Embryonic facial prominence (tissue), 1 donor: ENCODE data around the gene PRKAR1B.
"Not testable (repeated sequence)": the region's sequence is repeated elsewhere in the genome, so short reads cannot be mapped to it uniquely, and the experiment has no call there.

Experiments used
- DNase-seq: peaks from one replicate; pipeline ENCODE4 v3.0.0-alpha.2; 2016; ENCODE audit errors: extremely low spot score

The PRKAR1B gene

GRCh38 chr7:668139-668931 is 58.7 kb downstream of the PRKAR1B start:
- peak; percentile 32 for DNase-seq

- no peak for DNase-seq
Measured at GRCh38 chr7:666454-667292, 60.4 kb downstream of the PRKAR1B start.

DNA sequence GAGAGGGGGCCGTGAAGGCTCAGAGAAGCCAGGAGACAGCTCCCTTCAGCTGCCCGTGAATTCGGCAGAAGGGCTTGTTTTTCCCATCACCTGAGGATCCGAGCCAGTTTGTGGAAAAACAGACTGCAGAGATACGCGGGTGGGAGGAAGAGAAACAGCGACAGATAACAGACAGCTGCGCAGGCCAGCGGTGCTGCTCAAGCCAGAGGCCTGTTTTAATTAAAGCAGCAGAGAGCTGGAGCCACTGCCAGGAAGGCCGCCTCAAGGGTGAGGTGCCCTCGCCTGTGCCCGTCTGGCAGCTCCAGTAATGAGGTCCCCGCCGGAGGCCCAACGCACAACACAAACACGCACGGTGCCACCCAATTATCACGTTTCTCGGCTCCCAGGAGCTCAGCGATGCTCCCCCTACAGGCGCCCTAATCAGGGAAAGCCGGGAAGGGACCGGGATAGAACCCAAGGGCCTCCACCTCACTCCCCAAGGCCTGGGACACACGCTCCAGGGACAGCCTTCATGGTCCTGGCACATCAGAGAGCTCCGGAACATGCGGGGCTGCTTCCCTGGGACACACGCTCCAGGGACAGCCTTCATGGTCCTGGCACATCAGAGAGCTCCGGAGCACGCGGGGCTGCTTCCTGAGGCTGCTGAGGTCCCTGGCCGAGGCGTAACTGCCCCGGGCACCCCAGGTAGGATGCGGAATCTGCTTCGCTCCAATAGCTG is 61.2 kb downstream of the PRKAR1B start:
- DNase-seq = no peak

GRCh38 chr7:664997-665735 is 61.9 kb downstream of the PRKAR1B start:
- DNase-seq = no peak

GRCh38 chr7:664402-664775 is 62.7 kb downstream of the PRKAR1B start:
- DNase-seq = no peak

DNA sequence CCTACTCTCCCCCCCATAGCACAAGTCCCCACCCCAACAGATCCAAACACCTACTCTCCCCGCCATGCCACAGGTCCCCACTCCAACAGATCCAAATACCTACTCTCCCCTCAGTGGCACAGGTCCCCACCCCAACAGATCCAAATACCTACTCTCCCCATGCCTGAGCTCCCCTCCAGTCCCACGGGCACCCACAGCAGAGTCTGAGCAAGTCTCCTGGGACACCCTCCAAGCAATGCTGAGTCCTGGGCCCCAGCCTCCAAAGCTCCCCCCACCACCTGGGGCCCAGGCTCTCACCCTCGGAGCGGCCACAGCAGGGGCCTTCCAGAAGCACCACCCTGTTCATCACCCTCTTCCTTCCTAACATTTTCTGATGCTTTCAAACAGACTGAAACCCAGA is 64.5 kb downstream of the PRKAR1B start:
- DNase-seq = no peak

DNA sequence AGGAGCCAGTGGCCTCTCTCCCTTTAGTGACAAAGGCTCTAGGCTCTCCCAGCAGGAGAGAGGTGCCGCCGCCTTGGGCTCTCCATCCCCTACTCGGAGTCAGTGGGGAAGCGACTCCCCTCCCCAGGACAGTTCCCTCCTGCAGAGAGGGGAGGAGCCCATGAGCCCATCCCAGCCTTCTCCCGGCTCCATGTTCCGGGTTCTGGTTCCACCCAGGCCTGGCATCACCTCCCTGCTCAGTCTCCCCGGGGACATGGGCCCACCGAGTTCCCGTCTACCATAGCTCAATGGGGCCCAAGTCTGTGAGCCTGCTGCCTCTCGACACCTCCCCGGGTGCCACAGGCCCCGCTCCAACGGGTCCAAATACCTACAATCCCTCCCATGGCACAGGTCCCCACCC is 67.1 kb downstream of the PRKAR1B start:
- DNase-seq = no peak

GRCh38 chr7:659306-659847 is 67.7 kb downstream of the PRKAR1B start:
- DNase-seq = no peak

- DNase-seq = no peak
Measured at GRCh38 chr7:657565-658119, 69.4 kb downstream of the PRKAR1B start.

DNA sequence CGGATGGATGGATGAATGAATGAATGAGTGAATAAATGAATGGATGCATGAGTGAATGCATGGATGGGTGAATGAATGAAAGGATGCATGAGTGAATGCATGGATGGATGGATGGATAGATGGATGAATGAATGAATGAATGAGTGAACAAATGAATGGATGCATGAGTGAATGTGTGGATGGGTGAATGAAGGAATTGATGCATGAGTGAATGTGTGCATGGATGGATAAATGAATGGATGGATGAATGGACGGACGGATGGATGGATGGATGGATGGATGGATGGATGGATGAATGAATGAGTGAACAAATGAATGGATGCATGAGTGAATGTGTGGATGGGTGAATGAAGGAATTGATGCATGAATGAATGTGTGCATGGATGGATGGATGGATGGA is 70.1 kb downstream of the PRKAR1B start:
- DNase-seq = not testable (repeated sequence)

DNA sequence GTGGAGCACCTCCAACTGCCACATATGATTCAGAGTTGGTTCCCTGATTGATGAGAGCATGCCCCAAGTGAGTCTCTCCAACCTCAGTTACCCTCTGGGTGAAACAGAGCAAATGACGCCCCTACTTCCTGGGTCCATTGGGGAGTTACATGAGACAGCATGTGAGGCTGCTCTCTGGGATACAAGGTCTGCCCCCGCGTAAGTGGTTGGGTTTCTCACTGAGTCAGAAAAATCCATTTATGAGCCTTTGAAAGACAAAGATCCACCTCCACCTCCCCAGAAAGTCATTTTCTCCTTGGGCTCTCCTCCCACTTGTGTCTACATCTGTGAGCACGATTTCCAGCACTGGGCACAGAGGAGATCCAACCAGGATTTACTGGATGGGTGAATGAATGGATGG is 71.3 kb downstream of the PRKAR1B start:
- no peak for DNase-seq

GRCh38 chr7:653829-654764 is 73.0 kb downstream of the PRKAR1B start:
- DNase-seq = no peak

GRCh38 chr7:652881-653280 is 74.2 kb downstream of the PRKAR1B start:
- no peak for DNase-seq

DNA sequence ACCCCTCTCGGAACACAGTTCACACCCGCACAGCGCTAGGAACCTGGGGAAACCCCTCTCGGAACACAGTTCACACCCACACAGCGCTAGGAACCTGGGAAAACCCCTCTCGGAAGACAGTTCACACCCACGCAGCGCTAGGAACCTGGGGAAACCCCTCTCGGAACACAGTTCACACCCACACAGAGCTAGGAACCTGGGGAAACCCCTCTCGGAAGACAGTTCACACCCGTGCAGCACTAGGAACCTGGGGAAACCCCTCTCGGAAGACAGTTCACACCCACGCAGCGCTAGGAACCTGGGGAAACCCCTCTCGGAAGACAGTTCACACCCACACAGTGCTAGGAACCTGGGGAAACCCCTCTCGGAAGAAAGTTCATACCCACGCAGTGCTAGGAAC is 74.9 kb downstream of the PRKAR1B start:
- DNase-seq = not testable (repeated sequence)

DNA sequence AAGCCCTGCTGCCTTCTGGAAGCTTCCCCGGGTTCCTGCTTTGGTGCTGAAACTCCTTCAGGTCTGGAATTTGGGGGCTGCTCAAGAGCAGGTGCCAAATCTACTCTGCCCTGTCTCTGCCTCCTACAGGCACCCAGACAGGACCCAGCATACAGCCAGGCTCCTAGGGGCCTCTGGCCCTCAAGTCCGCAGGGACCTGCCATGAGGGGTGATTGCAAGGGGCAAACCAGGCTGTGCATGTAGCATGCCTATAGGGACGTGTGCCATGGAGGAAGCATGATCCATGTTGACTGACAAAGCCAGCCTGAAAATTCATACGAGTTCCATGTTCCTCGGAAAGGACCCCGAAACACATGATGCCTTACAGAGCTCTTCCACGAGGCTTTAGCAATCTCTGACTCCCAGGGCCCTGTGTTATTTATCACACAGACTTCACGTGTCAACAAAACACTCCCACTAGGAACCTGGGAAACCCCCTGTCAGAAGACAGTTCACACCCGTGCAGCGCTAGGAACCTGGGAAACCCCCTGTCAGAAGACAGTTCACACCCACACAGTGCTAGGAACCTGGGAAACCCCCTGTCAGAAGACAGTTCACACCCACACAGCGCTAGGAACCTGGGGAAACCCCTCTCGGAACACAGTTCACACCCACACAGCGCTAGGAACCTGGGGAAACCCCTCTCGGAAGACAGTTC is 75.9 kb downstream of the PRKAR1B start:
- no peak for DNase-seq

- DNase-seq = no peak
Measured at GRCh38 chr7:650339-651031, 76.6 kb downstream of the PRKAR1B start.

DNA sequence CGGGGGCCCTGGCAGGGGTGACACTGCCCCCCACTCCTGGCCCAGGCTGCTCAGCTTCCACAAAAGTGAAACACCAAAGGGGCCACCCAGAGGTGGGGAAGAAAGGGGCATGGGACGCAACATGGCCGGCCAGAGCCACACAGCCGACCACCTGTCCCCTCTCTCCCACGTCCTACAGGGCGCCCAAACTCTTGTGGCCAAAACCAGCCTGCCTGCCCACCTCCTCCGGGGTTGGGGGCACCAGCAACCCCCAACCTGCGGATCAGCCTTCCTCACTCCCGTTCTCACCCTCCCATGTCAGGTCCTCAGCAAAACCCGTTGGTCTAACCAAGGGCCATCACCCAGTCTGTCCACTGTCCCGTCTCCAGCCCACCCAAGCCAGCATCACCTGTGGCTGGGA is 80.1 kb downstream of the PRKAR1B start:
- DNase-seq = no peak

- DNase-seq = no peak
Measured at GRCh38 chr7:646487-646886, 80.6 kb downstream of the PRKAR1B start.

DNA sequence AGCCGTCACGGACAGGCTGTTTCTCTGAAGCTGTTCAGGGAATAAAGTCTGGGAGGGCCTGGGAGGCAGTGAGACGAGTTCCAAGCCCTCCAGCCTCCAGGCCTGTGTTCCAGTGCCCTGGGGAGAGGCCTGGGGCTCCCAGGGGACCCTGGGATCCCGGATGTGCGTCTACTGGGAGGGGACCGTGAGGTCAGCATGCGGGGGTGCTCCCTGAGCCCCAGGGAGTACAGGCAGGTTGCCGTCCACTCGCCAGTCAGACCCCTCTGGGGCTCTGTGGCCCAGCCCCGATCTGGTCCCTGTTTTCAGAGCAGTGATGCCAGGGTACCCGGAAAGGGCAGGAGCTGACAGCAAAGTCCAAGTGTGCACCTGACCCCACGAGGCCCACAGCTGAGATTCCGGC is 81.5 kb downstream of the PRKAR1B start:
- DNase-seq = no peak
